ENCODE data around the gene FHIT.

The FHIT gene

DNA sequence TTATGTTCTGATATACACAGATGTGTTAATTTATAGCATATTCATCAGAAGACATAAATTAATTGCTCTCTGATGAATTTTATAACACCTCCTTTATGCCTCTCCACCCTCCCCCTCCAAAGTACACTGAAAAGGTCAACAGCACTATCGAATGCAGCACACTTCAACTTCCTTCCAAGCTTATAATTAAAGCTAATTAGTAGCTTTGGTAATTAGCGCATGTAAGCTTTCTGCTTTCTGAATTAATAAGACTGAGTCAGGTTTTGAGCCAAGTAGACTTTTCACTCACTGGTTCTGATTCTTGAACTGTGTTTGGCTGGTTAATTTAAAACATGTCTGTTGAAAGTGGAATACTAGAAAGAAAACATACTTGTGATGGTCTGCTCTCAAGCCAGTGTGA lies 1440.6 kb downstream of the FHIT start:
- TF ChIP-seq FOXP2 (optimal IDR thresholded peaks at IDR 0.05; ENCODE audit: borderline replicate concordance, extremely low read depth, extremely low read length, insufficient read depth) (no peak), POLR2AphosphoS5 (IDR thresholded peaks at IDR 0.05; ENCODE audit: low read depth, low read length) (no peak), SIN3A (IDR thresholded peaks at IDR 0.05; ENCODE audit: borderline replicate concordance, insufficient read depth, low read length) (no peak), TAF1 (IDR thresholded peaks at IDR 0.05; ENCODE audit: borderline replicate concordance, insufficient read depth, low read length) (no peak)
- TF ChIP-seq, protein P1, sequence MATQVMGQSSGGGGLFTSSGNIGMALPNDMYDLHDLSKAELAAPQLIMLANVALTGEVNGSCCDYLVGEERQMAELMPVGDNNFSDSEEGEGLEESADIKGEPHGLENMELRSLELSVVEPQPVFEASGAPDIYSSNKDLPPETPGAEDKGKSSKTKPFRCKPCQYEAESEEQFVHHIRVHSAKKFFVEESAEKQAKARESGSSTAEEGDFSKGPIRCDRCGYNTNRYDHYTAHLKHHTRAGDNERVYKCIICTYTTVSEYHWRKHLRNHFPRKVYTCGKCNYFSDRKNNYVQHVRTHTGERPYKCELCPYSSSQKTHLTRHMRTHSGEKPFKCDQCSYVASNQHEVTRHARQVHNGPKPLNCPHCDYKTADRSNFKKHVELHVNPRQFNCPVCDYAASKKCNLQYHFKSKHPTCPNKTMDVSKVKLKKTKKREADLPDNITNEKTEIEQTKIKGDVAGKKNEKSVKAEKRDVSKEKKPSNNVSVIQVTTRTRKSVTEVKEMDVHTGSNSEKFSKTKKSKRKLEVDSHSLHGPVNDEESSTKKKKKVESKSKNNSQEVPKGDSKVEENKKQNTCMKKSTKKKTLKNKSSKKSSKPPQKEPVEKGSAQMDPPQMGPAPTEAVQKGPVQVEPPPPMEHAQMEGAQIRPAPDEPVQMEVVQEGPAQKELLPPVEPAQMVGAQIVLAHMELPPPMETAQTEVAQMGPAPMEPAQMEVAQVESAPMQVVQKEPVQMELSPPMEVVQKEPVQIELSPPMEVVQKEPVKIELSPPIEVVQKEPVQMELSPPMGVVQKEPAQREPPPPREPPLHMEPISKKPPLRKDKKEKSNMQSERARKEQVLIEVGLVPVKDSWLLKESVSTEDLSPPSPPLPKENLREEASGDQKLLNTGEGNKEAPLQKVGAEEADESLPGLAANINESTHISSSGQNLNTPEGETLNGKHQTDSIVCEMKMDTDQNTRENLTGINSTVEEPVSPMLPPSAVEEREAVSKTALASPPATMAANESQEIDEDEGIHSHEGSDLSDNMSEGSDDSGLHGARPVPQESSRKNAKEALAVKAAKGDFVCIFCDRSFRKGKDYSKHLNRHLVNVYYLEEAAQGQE (IDR thresholded peaks at IDR 0.05; ENCODE audit: insufficient read depth in 1 of 2, low read depth in 2 of 2, low read length in 2 of 2): no peak

DNA sequence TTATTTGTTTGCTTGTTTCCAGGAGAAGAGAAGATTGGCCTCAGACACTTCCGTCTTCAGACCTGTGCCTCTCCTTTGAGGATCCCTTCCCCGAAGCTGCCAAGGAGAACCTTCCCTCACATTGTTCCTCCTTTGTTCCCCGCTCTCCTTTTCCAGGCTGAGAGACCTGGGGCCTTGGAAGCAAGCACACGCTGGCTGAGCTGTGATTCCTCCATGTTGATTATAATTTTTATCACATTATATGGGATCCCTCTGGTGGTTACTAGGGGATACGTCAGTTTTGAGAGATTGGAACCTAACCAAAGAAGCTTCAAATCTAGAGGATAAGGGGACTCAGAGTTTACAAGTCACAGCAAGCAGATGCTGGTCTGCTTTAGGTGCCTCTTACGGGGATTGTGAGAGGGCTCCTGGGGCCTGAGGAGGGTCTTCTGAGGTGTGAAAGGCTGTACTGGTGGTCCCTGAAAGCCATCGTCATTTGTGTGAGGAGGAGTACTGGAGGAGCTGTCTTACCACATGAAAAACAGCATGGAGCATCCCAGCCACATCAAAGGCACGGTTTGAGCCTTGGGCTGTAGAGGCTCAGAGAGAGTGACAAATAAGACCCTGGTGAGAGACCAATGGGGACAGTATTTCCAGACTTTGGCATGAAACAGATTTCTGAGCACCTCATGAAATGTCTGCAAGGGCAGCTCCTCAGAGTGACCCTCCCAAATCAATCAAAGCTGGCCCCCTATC lies 1441.4 kb downstream of the FHIT start:
- TF ChIP-seq, protein P1 (IDR thresholded peaks at IDR 0.05; ENCODE audit: insufficient read depth in 1 of 2, low read depth in 2 of 2, low read length in 2 of 2): no peak
- no peak for TF ChIP-seq SIN3A (IDR thresholded peaks at IDR 0.05; ENCODE audit: borderline replicate concordance, insufficient read depth, low read length)
- TF ChIP-seq POLR2AphosphoS5 (IDR thresholded peaks at IDR 0.05; ENCODE audit: low read depth, low read length): no peak
- no peak for TF ChIP-seq TAF1 (IDR thresholded peaks at IDR 0.05; ENCODE audit: borderline replicate concordance, insufficient read depth, low read length)
- TF ChIP-seq FOXP2 (optimal IDR thresholded peaks at IDR 0.05; ENCODE audit: borderline replicate concordance, extremely low read depth, extremely low read length, insufficient read depth): no peak

GRCh38 chr3:59809016-59809415 lies 1442.2 kb downstream of the FHIT start:
- no peak for TF ChIP-seq FOXP2 (optimal IDR thresholded peaks at IDR 0.05; ENCODE audit: borderline replicate concordance, extremely low read depth, extremely low read length, insufficient read depth)
- no peak for TF ChIP-seq POLR2AphosphoS5 (IDR thresholded peaks at IDR 0.05; ENCODE audit: low read depth, low read length)
- no peak for TF ChIP-seq SIN3A (IDR thresholded peaks at IDR 0.05; ENCODE audit: borderline replicate concordance, insufficient read depth, low read length)
- TF ChIP-seq, protein P1 (IDR thresholded peaks at IDR 0.05; ENCODE audit: insufficient read depth in 1 of 2, low read depth in 2 of 2, low read length in 2 of 2): no peak
- TF ChIP-seq TAF1 (IDR thresholded peaks at IDR 0.05; ENCODE audit: borderline replicate concordance, insufficient read depth, low read length): no peak

- TF ChIP-seq, protein P1 (IDR thresholded peaks at IDR 0.05; ENCODE audit: insufficient read depth in 1 of 2, low read depth in 2 of 2, low read length in 2 of 2): no peak
- TF ChIP-seq TAF1 (IDR thresholded peaks at IDR 0.05; ENCODE audit: borderline replicate concordance, insufficient read depth, low read length): no peak
- no peak for TF ChIP-seq SIN3A (IDR thresholded peaks at IDR 0.05; ENCODE audit: borderline replicate concordance, insufficient read depth, low read length)
- TF ChIP-seq FOXP2 (optimal IDR thresholded peaks at IDR 0.05; ENCODE audit: borderline replicate concordance, extremely low read depth, extremely low read length, insufficient read depth): no peak
- no peak for TF ChIP-seq POLR2AphosphoS5 (IDR thresholded peaks at IDR 0.05; ENCODE audit: low read depth, low read length)
Measured at GRCh38 chr3:59808446-59808845, 1442.8 kb downstream of the FHIT start.
